ENCODE measurements around the gene GOLGA2.

The GOLGA2 gene

DNA sequence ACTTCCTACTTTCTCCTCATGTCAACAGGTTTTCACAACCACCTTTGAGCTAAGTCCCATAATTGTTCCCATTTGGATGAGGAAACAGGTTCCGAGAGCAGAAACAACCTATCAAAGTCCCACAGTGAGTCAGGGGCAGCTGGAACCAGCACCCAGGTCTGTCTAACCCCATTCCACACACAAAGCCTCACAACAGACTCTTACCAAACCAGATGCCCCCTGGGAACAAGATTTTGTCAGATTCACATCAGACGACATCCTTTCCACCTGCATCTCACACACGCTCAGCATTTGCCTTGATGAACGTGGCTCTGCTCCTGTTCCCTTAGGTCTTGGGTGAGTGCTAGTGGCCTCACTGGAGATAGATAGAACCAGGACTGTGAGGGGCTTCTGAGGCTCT lies 17.3 kb upstream of the GOLGA2 start:
- no peak for DNase-seq

- DNase-seq: no peak
Measured at GRCh38 chr9:128292009-128292408, 16.2 kb upstream of the GOLGA2 start.

- DNase-seq: no peak
Measured at GRCh38 chr9:128288273-128289004, 12.6 kb upstream of the GOLGA2 start.

GRCh38 chr9:128286440-128286839 lies 10.6 kb upstream of the GOLGA2 start:
- no peak for DNase-seq

- no peak for DNase-seq
Measured at GRCh38 chr9:128285033-128285784, 9.4 kb upstream of the GOLGA2 start.

DNA sequence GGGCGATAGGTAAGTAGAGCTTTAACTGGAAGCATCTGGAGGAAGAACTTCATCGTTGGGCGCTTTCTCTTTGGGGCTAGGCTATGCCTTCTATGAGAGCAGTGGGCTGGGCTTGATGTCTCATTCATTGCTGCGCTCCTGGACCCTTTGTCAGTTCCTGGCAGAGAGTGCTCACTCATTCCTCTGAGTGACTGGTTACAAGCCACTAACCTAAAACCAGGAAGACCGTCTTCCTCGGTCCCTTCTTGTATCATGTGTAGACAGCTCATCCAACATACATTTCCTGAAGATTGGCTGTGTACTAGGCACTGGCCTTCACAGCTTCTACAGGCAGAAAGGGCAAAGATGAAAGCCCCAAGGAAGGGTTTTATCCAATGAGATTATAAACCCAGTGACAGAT lies 6.7 kb upstream of the GOLGA2 start:
- no peak for DNase-seq

DNA sequence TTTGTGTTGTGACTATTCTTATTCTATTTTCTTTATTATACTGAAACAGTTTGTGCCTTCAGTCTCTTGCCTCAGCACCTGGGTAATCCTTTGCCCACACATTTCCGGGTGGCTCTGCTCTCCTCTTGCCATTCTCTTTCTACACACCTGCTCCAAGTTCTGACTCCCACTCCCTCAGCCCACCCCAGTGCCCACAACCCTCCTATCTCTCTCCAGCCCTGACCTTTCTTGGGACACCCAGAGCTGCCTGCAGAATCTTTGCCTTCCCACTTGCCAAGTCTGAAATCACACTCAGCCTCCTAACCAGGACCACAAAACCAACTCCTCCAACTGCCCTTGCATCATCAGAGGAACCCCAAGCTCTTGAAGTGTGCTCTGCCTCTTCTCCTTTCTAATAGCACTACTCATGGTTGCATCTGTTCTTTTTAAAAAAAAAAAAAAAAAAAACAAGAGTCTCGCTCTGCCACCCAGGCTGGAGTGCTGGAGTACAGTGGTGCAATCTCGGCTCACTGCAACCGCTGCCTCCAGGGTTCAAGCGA lies 4.3 kb upstream of the GOLGA2 start:
- DNase-seq: peak; percentile 95

DNA sequence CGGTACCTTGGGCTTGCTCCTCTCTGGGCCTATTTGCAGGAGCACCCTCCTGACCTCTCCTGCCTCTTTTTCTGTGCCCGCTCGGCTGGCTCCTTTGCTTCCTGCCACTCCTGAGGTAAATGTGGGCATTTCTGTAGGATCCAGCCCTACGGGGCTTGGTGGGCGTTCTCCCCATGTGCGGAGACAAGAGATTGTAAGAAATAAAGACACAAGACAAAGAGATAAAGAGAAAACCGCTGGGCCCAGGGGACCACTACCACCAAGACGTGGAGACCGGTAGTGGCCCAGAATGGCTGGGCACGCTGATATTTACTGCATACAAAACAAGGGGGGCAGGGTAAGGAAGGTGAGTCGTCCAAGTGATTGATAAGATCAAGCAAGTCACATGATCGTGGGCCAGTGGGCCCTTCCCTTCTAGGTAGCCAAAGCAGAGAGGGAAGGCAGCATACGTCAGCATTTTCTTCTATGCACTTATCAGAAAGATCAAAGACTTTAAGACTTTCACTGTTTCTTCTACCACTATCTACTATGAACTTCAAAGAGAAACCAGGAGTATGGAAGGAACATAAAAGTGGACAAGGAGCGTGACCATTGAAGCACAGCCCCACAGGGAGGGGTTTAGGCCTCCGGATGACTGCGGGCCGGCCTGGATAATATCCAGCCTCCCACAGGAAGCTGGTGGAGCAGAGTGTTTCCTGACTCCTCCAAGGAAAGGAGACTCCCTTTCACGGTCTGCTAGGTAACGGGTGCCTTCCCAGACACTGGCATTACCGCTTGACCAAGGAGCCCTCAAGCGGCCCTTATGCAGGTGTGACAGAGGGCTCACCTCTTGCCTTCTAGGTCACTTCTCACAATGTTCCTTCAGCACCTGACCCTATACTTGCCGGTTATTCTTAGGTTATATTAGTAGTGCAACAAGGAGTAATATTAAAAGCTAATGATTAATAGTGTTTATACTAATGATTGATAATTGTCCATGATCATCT lies 3.6 kb upstream of the GOLGA2 start:
- peak; percentile 42 for DNase-seq

DNA sequence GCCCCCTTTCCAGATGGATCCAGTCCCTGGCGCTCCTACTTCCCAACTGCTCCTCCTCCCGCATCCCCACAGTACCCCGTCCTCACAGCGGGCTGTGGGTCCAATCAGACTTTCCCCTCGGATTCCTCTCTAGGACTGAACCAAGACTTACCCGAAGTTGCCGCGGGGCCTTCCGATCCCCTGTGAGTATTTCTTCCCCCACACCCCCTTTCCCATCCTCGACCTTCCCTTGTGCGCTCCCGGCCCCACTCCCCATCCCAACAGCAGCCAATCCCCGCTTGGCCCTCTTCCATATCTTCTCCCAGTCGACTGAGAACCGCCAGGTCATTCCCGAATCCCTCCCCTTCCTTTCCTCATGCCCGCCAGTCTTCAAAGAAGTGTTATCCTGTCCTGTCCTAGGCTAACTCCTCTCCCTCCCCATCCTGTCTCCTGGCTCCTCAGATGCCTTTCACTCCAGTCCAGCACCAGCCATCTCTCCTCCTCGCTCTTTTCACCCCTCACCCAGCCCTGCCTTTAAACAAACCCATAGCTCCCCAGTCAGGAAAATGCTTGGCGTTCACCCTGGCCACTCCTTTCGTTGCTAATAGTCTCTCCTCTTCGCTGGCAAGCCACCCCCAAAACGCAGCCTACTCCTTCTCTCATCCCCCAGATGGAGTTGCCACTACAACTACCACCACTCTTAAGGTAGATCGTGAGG lies 915 bp upstream of the GOLGA2 start:
- DNase-seq: no peak

DNA sequence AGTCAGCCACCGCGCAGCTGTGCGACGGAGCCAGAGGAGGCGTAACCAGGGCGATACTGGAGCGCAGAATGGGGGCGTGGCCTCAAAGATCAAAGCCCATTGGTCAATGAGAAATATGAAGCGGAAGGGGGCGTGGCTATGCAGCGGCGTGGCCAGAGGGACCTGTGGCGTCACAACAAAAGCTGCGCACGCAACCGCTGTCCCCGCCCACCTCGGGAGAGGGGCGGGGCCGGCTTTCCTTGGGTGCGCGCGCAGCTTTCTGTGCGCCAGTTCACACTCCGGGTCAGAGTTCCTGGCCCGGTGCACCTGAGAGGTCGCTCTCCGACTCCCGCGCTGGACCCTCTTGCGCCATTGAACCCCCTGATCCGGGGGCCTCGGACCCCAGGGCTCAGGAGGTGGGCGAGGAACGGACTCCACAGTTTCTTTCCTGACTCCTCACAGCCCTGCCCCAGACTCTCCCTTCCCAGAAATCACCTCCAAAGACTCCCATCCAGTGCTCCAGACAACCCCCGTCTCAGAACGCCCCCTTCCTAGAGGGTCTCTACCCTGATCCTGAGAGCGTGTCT lies 284 bp upstream of the GOLGA2 start, which contains the start of gene SWI5:
SWI5 (plus strand) TSS at position 269 of the 566 bp plus-strand sequence.
- peak; percentile 96 for DNase-seq

DNA sequence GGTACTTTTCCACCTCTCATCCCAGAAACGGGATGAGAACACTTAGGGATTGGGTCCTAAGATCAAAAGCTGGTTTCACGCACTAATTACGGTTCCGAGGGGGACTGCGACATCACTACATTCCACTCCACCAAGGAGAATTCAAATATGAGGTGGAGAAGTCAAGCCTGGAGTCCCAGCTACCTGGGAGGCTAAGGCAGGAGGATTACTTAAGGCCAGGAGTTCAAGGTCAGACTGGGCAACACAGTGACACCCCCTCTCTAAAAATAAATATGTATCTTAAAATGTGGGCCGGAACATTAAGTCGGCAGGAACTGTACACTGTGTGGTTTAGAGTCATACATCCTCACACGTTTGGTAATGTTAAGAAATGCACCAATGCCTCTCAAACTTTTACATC lies 1.6 kb downstream of the GOLGA2 start:
- DNase-seq: no peak

DNA sequence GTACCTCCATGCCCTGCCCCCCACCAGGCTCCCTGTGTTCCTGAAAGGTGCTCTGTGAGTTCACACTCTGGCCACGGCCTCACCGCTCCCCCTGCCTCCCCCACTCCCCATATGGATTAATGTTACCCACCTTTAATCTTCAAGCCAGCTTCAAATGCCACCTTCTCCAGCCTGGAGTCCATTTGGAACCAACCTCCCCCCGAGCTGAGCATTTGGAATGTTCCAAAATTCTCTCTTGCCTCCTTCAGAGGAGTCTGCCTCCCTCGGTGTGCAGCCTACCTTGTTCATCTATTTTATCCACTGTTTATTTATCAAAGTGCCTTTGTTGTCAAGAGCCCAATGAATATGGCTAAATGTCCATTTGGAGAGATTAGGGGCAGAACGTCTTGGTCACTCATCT lies 4.3 kb downstream of the GOLGA2 start:
- DNase-seq: no peak

DNA sequence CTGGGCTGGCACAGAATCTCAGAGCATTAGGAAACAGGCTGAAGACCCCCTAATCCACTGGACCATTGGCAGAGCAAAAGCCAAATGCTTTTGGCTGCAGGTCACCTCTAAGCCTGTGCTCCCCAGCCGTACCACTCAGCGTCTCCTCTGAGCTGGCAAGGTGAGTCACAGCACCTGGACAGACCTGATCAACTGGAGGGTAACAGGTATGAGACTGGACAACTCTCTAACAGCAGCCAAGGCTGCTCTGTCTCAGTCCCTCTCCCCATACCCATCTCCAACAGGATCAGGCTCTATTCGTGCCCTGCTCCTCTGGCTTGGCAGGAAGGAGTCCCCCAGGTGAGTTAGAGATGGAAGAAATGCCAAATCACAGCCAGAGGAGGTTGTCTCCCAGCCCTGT lies 4.7 kb downstream of the GOLGA2 start:
- DNase-seq: no peak

DNA sequence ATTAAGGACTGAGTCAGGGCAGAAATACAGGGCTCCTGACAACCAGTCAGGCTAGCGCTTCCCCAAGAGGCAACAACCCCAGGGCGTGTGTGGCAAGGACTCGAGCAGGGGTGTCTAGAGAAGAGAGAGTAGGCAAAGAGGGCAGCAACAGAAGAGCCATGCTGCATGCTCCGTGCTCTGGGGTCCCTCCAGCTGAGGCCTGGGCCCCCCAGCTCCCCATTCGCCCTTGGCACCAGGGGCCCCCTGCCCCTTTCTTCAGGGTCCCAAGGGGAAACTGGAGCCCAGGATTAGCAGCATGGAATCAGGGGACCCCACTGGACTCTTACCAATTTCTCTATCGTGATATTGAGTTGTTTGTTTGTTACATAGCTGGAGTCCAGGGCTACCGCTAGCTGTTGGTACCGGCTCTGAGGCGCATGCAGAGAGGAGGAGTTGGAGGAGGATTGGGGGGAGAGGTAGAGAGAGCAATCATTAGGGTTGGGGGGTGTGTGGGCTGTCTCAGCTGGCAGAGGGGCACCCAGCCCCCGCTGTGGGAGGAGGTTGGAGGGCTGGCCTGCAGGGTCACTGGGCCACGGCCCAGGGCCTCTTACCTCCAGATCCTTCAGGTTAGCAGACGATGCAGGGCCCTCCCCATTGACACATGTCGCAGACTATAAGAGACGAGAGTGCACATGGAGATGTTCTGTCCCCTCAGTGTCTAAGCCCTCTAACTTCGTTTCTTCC lies 8.8 kb downstream of the GOLGA2 start:
- no peak for DNase-seq

DNA sequence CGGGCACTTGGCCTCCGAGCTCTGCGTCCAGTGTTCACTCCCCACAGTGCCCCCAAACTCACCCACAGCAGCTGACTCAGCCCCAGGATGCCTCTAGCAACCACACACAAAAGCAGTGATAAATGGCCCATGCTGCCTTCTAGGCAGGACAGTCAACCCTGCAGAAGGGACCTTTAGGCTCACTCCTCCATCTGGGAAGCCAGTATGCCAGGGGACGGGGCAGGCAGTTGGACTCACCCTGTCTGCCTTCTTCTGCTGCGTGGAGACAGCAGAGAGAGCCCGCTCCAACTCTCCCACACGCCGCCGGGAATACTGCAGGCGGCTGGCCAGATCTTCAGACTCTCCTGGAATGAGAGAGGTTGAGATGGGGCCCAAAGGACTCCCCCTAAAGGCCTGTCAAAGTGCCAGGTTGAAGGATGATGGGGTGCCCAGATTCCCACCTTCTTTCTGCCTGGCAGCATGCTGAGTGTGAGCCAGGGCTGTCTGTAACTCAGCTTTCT lies 10.4 kb downstream of the GOLGA2 start:
- DNase-seq: no peak

DNA sequence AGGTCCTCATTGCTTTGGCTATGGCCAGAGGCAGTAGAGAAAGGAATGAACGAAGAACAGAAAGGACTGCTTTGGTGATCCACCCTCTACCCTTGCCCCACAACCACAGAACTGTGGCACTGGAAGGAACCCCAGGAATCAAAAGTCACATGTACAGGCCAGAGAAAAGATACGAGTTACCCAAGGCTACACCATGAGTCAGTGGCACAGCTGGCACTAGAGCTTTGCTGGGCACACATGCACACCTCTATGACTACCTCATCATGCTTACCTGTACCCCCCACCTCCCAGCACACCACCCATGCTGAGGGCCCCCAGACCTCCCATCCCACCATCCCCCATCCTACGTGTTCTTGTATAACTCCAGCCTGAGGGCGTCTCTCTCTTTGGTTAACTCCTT lies 13.1 kb downstream of the GOLGA2 start:
- DNase-seq: no peak

DNA sequence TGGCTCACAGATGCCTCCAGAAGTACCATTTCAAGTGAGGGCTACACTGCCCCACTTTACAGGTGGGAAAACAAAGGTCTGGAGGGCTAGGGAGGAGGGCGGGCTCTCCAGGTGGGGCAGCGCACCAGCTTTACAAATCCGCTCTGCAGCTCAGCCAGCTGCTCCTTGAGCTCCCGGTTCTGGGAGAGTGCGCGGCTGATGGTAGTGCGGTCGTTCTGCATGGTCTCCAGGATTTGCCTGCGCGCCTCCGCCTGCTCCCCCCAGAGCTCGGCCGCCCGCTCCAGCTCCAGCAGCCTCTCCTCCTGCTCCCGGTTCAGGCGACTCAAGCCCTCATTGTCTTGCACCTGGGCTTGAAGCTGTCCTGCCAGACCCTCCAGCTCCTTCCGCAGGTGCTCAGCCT lies 15.5 kb downstream of the GOLGA2 start:
- no peak for DNase-seq

- no peak for DNase-seq
Measured at GRCh38 chr9:128259156-128259555, 16.7 kb downstream of the GOLGA2 start.

GRCh38 chr9:128258326-128258725 lies 17.5 kb downstream of the GOLGA2 start:
- no peak for DNase-seq

- DNase-seq: no peak
Measured at GRCh38 chr9:128257907-128258306, 17.9 kb downstream of the GOLGA2 start.

All from GF-D8 (cell line).